OCI-LY7 (cell line): ENCODE results near the gene IGSF3. TPM values are rescaled to one million over a fixed set of nuclear protein-coding genes. Genes with fewer than 3 reads are reported as not detected.

Experiments
- BruUV-seq: library from RNA; stranded (reverse); fragments of 400-500 nt; replicated peaks from 2 replicates; lab custom pipeline; 2021; lab: Mats Ljungman, UMichigan
- CTCF ChIA-PET: fragments of 300-600 bp; sonication (Branson Sonifier 250); formaldehyde crosslinking; loops from one replicate; lab custom pipeline; 2022; ENCODE audit warnings: antibody characterized with exemption; ENCODE audit not compliant: unreplicated experiment; lab: Charles Lee
- POLR2A ChIA-PET: fragments of 300-600 bp; sonication (Branson Sonifier 250); formaldehyde crosslinking; loops from one replicate; lab custom pipeline; 2022; ENCODE audit warnings: antibody characterized with exemption; lab: Charles Lee
- DNase-seq: peaks from one replicate; pipeline ENCODE4 v3.0.0-alpha.2; 2015; ENCODE audit warnings: low spot score
- H2AFZ ChIP-seq: fragments of 200-600 bp; sonication (generic), shearing (Covaris generic); 2 replicates; pipeline ENCODE4 v1.6.1; 2014; ENCODE audit warnings: mild to moderate bottlenecking, antibody characterized with exemption, low read length, moderate library complexity
- H3K27ac ChIP-seq: fragments of 200-600 bp; sonication (generic); 2 replicates; pipeline ENCODE4 v1.5.1; 2014; ENCODE audit warnings: mixed run types, low read depth, mild to moderate bottlenecking, moderate library complexity, low read length, inconsistent platforms; ENCODE audit not compliant: poor library complexity, severe bottlenecking
- H3K36me3 ChIP-seq: fragments of 200-600 bp; sonication (generic); 2 replicates; pipeline ENCODE4 v1.6.1; 2014; ENCODE audit warnings: mild to moderate bottlenecking, antibody characterized with exemption, low read length, moderate library complexity, mixed read lengths; ENCODE audit not compliant: insufficient read depth
- H3K4me1 ChIP-seq: fragments of 200-600 bp; sonication (generic); 2 replicates; pipeline ENCODE4 v1.5.1; 2014; ENCODE audit warnings: mild to moderate bottlenecking, low read length; ENCODE audit not compliant: insufficient read depth, poor library complexity, severe bottlenecking
- H3K4me2 ChIP-seq: fragments of 200-600 bp; sonication (generic); 2 replicates; pipeline ENCODE4 v1.6.1; 2014; ENCODE audit warnings: mild to moderate bottlenecking, low read length
- H3K4me3 ChIP-seq: fragments of 200-600 bp; sonication (generic); 2 replicates; pipeline ENCODE4 v1.5.1; 2014; ENCODE audit warnings: mild to moderate bottlenecking, low read depth, low read length; ENCODE audit not compliant: poor library complexity, severe bottlenecking
- H3K79me2 ChIP-seq: fragments of 200-600 bp; sonication (generic); 2 replicates; pipeline ENCODE4 v1.6.1; 2016; ENCODE audit warnings: low read depth, mild to moderate bottlenecking, low read length, moderate library complexity, mixed read lengths; ENCODE audit not compliant: insufficient read depth
- H3K9me2 ChIP-seq: fragments of 200-600 bp; sonication (generic); 2 replicates; pipeline ENCODE4 v1.6.1; 2016; ENCODE audit warnings: mild to moderate bottlenecking, low read length, mixed read lengths; ENCODE audit not compliant: insufficient read depth
- H3K9me3 ChIP-seq: fragments of 200-600 bp; sonication (generic); 2 replicates; pipeline ENCODE4 v1.6.1; 2014; ENCODE audit warnings: mild to moderate bottlenecking, mixed run types, low read length, mixed read lengths
- H4K20me1 ChIP-seq: fragments of 200-600 bp; sonication (generic); 2 replicates; pipeline ENCODE4 v1.6.1; 2014; ENCODE audit warnings: mild to moderate bottlenecking, antibody characterized with exemption, low read length, moderate library complexity, mixed read lengths; ENCODE audit not compliant: insufficient read depth
- CTCF ChIP-seq: fragments of 200-600 bp; sonication (generic); conservative IDR thresholded peaks from 2 replicates; pipeline ENCODE4 v1.5.1; 2014; ENCODE audit warnings: mild to moderate bottlenecking, antibody characterized with exemption, low read length, moderate library complexity, mixed read lengths
- EZH2phosphoT487 ChIP-seq: fragments of 200-600 bp; sonication (generic); IDR thresholded peaks from 2 replicates; pipeline ENCODE4 v1.6.1; 2018; ENCODE audit warnings: low read depth, borderline replicate concordance, mild to moderate bottlenecking, mixed run types, antibody characterized with exemption, low read length, moderate library complexity, mixed read lengths
- intact Hi-C: fragments of 100-400 bp; cut with micrococcal nuclease; formaldehyde crosslinking; loops from one replicate; pipeline ENCODE4 v1.10.0; 2022; ENCODE audit not compliant: unreplicated experiment
- total RNA-seq, 2 experiments: library from RNA; depleted of rRNA in 1 of 2; stranded (reverse); fragments of >200 nt in 1 of 2; shearing (Covaris generic) in 1 of 2; gene quantifications; 2 replicates each; pipeline ENCODE4 v1.2.3, GENCODE V29; 2014 to 2022

The IGSF3 gene
- total RNA-seq, 2 experiments from 2014 or later, result not detected

GRCh38 chr1:116713474-116713873 lies 45.9 kb upstream of the IGSF3 start:
- intact Hi-C loops, result no loop called here
- H4K20me1 ChIP-seq, result no peaks in the 10 kb centered on the region
- H3K36me3 ChIP-seq, result no peaks in the 10 kb centered on the region
- ChIA-PET POLR2A (no interaction called here), CTCF (no interaction called here)
- no peaks in the 10 kb centered on the region for H3K79me2 ChIP-seq
- 0 out of 2 replicates have a peak, but pooled peaks cover 3% of the 10 kb centered on the region for H3K9me3 ChIP-seq
- H3K4me3 ChIP-seq, result no peak overlapping the region
- H3K9me2 ChIP-seq, result no peaks in the 10 kb centered on the region
- no TSS peak for BruUV-seq
- peaks cover 21% of the 10 kb centered on the region for H3K4me1 ChIP-seq
- no peak overlapping the region for H3K4me2 ChIP-seq
- DNase-seq, result no peak
- no peak for TF ChIP-seq CTCF
- TF ChIP-seq EZH2phosphoT487, result no peak
- no peak overlapping the region for H3K27ac ChIP-seq
- H2AFZ ChIP-seq, result no peak overlapping the region

GRCh38 chr1:116712510-116712909 lies 45.0 kb upstream of the IGSF3 start:
- no peaks in the 10 kb centered on the region for H3K79me2 ChIP-seq
- intact Hi-C loops, result no loop called here
- H4K20me1 ChIP-seq, result no peaks in the 10 kb centered on the region
- ChIA-PET CTCF (no interaction called here), POLR2A (interaction anchor here (0.7 kb wide), 1 partner anchor 15 kb away, joined by 3 read pairs; no protein-coding TSS in a partner anchor)
- no peaks in the 10 kb centered on the region for H3K9me2 ChIP-seq
- no peak overlapping the region for H3K27ac ChIP-seq
- no peak overlapping the region for H3K4me3 ChIP-seq
- no peak overlapping the region for H3K4me2 ChIP-seq
- H3K9me3 ChIP-seq, result 0 out of 2 replicates have a peak, but pooled peaks cover under 1% of the 10 kb centered on the region
- TF ChIP-seq CTCF (no peak), EZH2phosphoT487 (no peak)
- peak overlapping the region; percentile 23; the same call in 1 of the 2 replicates for H2AFZ ChIP-seq
- no peak for DNase-seq
- peaks cover 21% of the 10 kb centered on the region for H3K4me1 ChIP-seq
- H3K36me3 ChIP-seq, result no peaks in the 10 kb centered on the region
- BruUV-seq, result no TSS peak

- no peak overlapping the region for H3K4me3 ChIP-seq
- H3K4me1 ChIP-seq, result peaks cover 10% of the 10 kb centered on the region
- H3K4me2 ChIP-seq, result no peak overlapping the region
- H3K9me2 ChIP-seq, result no peaks in the 10 kb centered on the region
- no peak for TF ChIP-seq EZH2phosphoT487
- intact Hi-C loops, result no loop called here
- POLR2A ChIA-PET, result no interaction called here
- H4K20me1 ChIP-seq, result no peaks in the 10 kb centered on the region
- peak overlapping the region; percentile 57; the same call in 1 of the 2 replicates for H2AFZ ChIP-seq
- no peak overlapping the region for H3K27ac ChIP-seq
- H3K79me2 ChIP-seq, result no peaks in the 10 kb centered on the region
- H3K9me3 ChIP-seq, result no peaks in the 10 kb centered on the region
- no TSS peak for BruUV-seq
- DNase-seq, result peak; percentile 16
- no peaks in the 10 kb centered on the region for H3K36me3 ChIP-seq
- CTCF ChIA-PET, result no interaction called here
Observed at GRCh38 chr1:116711263-116711840, 43.8 kb upstream of the IGSF3 start.
